ENCODE results near the gene DEFB132. TPM values are rescaled to one million over a fixed set of nuclear protein-coding genes. Genes with fewer than 3 reads are reported as not detected.

Gene DEFB132
- total RNA-seq, 4 donors from 2014 or later: not detected

GRCh38 chr20:288956-289692, 31.6 kb downstream of the DEFB132 start:
- no peak for DNase-seq
- Histone ChIP-seq H3K36me3 (no peaks in the 10 kb centered on the region), H3K9me3 (no peaks in the 10 kb centered on the region), H3K27me3 (no peaks in the 10 kb centered on the region), H3K27ac (no peak overlapping the region), H3K4me1 (no peaks in the 10 kb centered on the region), H3K4me3 (peak overlapping the region; percentile 60 to 75)
- TF ChIP-seq CTCF (IDR thresholded peaks at IDR 0.05) (no peak), POLR2A (IDR thresholded peaks at IDR 0.05) (no peak)
- intact Hi-C loops (cut with DNase I; ENCODE audit: low total_unique reads): no loop called here

- TF ChIP-seq CTCF (IDR thresholded peaks at IDR 0.05) (no peak), POLR2A (IDR thresholded peaks at IDR 0.05) (no peak)
- intact Hi-C loops (cut with DNase I; ENCODE audit: low total_unique reads): no loop called here
- peak overlapping the region; percentile 86 to 89 for H3K27ac ChIP-seq
- no peak for DNase-seq
- no peaks in the 10 kb centered on the region for H3K27me3 ChIP-seq
- no peaks in the 10 kb centered on the region for H3K36me3 ChIP-seq
- no peaks in the 10 kb centered on the region for H3K4me1 ChIP-seq
- H3K4me3 ChIP-seq: peak overlapping the region; percentile 60 to 75
- H3K9me3 ChIP-seq: no peaks in the 10 kb centered on the region
These were observed 32.2 kb downstream of the DEFB132 start for GRCh38 chr20:289693-290083.

GRCh38 chr20:290084-290831, 32.7 kb downstream of the DEFB132 start, which contains the start of gene C20orf96:
Gene C20orf96, minus strand, starts transcription at chr20:290750. Its CDS starts 140 bp downstream, at chr20:290610.
- Histone ChIP-seq H3K27ac (peak within 1 kb of the TSS; percentile 86 to 89), H3K27me3 (no peaks in the 10 kb centered on the region), H3K4me1 (no peaks in the 10 kb centered on the region), H3K36me3 (no peaks in the 10 kb centered on the region), H3K9me3 (no peaks in the 10 kb centered on the region), H3K4me3 (peak within 1 kb of the TSS; percentile 60 to 75)
- peak; percentile 91 to 92 for DNase-seq
- intact Hi-C loops (cut with DNase I; ENCODE audit: low total_unique reads): no loop called here
- TF ChIP-seq POLR2A (IDR thresholded peaks at IDR 0.05) (no peak), CTCF (IDR thresholded peaks at IDR 0.05) (peak; percentile 27 to 60 (median 41))

- Histone ChIP-seq H3K4me3 (no peak overlapping the region), H3K4me1 (no peaks in the 10 kb centered on the region), H3K27me3 (no peaks in the 10 kb centered on the region), H3K36me3 (no peaks in the 10 kb centered on the region), H3K9me3 (no peaks in the 10 kb centered on the region), H3K27ac (no peak overlapping the region)
- no peak for DNase-seq
- TF ChIP-seq CTCF (IDR thresholded peaks at IDR 0.05): no peak
- no peak for TF ChIP-seq POLR2A (IDR thresholded peaks at IDR 0.05)
- intact Hi-C loops (cut with DNase I; ENCODE audit: low total_unique reads): no loop called here
These were observed 37.1 kb downstream of the DEFB132 start for GRCh38 chr20:294602-295001.

- Histone ChIP-seq H3K27me3 (no peaks in the 10 kb centered on the region), H3K4me3 (no peak overlapping the region), H3K4me1 (peaks cover 0 to 6% of the 10 kb centered on the region in 2 donors), H3K9me3 (no peaks in the 10 kb centered on the region), H3K36me3 (no peaks in the 10 kb centered on the region), H3K27ac (no peak overlapping the region)
- intact Hi-C loops (cut with DNase I; ENCODE audit: low total_unique reads): no loop called here
- TF ChIP-seq CTCF (IDR thresholded peaks at IDR 0.05) (no peak), POLR2A (IDR thresholded peaks at IDR 0.05) (no peak)
- no peak for DNase-seq
These were observed 38.3 kb downstream of the DEFB132 start for GRCh38 chr20:295804-296203.

All from uterus (tissue), 4 donors.